GM12891 (cell line): ENCODE data around the gene IGF1R.

ENCODE experiments used
- POLR2A ChIP-seq: IDR thresholded peaks from 2 replicates; pipeline ENCODE4 v1.6.1; 2011; ENCODE audit warnings: low read depth, low read length, control low read depth
- POLR2AphosphoS5 ChIP-seq: IDR thresholded peaks from 2 replicates; pipeline ENCODE4 v1.6.1; 2011; ENCODE audit warnings: low read depth, low read length, control low read depth
- TAF1 ChIP-seq: IDR thresholded peaks from 2 replicates; pipeline ENCODE4 v1.6.1; 2011; ENCODE audit warnings: low read depth, low read length, control low read depth

DNA sequence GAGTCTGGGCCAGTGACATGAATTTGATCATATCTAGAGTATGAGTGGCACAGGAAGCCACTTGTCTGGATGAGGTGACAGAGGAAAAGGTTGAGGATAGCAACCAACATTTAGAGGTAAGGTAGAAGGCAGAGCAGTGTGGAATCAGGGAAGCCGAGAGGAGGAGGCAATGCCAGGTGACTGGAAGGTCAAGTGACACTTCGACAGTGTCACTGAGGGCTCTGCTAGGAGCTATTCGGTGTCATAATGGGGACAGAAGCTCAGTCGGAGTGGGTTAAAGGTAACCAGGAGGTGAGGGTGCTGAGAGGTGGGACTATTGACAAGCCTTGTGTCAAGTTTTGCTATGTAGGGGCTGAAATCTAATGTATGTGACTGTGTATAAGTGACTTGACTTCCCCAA, 56.7 kb downstream of the IGF1R start:
- TF ChIP-seq POLR2AphosphoS5 (no peak), POLR2A (no peak), TAF1 (no peak)
